ENCODE data around the gene GRID2. TPM values are rescaled to one million over a fixed set of nuclear protein-coding genes. Genes with fewer than 3 reads are reported as not detected.

Gene GRID2
- total and polyA plus RNA-seq, 4 donors = under 0.01 to 0.02 TPM; not detected in 2

GRCh38 chr4:92566269-92566668, 262.5 kb downstream of the GRID2 start:
- H3K36me3 ChIP-seq (ENCODE audit: control insufficient read depth in 4 of 4, insufficient read depth in 3 of 4, low read depth in 1 of 4, low read length in 3 of 4) = no peaks in the 10 kb centered on the region
- WGBS = 71% methylated on average over 3 of the region's 3 CpGs
- DNase-seq (ENCODE audit: low spot score) = no peak

More at GRCh38 chr4:92566269-92566668, 262.5 kb downstream of the GRID2 start:
- TF ChIP-seq REST (IDR thresholded peaks at IDR 0.05) = no peak
- no peak for TF ChIP-seq FOXA2 (IDR thresholded peaks at IDR 0.05)
- no peak for TF ChIP-seq SP1 (IDR thresholded peaks at IDR 0.05)
- TF ChIP-seq RXRA (IDR thresholded peaks at IDR 0.05) = no peak
- TF ChIP-seq RAD21 (IDR thresholded peaks at IDR 0.05) = no peak
- no peak for TF ChIP-seq MAX (IDR thresholded peaks at IDR 0.05)
- no peak for TF ChIP-seq GABPA (IDR thresholded peaks at IDR 0.05 in 1 of 2, conservative IDR thresholded peaks at IDR 0.05 in 1 of 2)
- TF ChIP-seq ATF3 (IDR thresholded peaks at IDR 0.05) = no peak
- TF ChIP-seq NR2F2 (IDR thresholded peaks at IDR 0.05) = no peak
- TF ChIP-seq HNF4A (conservative IDR thresholded peaks at IDR 0.05) = no peak
- TF ChIP-seq FOXA1 (IDR thresholded peaks at IDR 0.05) = no peak
- TF ChIP-seq JUND (IDR thresholded peaks at IDR 0.05) = no peak
- TF ChIP-seq ZBTB33 (IDR thresholded peaks at IDR 0.05) = no peak
- TF ChIP-seq EGR1 (IDR thresholded peaks at IDR 0.05; ENCODE audit: low read depth in 2 of 2) = no peak
- no peak for TF ChIP-seq HNF4G (IDR thresholded peaks at IDR 0.05)
- no peak for TF ChIP-seq YY1 (IDR thresholded peaks at IDR 0.05)
- TF ChIP-seq CTCF (IDR thresholded peaks at IDR 0.05; ENCODE audit: low read depth, low read length, missing input control) = no peak
- no peak for TF ChIP-seq TAF1 (conservative IDR thresholded peaks at IDR 0.05)
- Histone ChIP-seq H3K27ac (ENCODE audit: low read depth in 1 of 2, low read length in 2 of 2) (no peak overlapping the region), H3K27me3 (ENCODE audit: control insufficient read depth in 4 of 4, insufficient read depth in 4 of 4, low read length in 3 of 4) (peaks cover 0 to 3% (median 0%) of the 10 kb centered on the region in 4 donors), H3K9me3 (ENCODE audit: control insufficient read depth in 4 of 4, low read length in 3 of 4) (no peaks in the 10 kb centered on the region), H3K4me3 (ENCODE audit: low read depth in 1 of 3, low read length in 3 of 3) (no peak overlapping the region), H3K4me1 (ENCODE audit: control insufficient read depth in 4 of 4, insufficient read depth in 4 of 4, low read length in 3 of 4) (no peaks in the 10 kb centered on the region), H3K9ac (ENCODE audit: low read depth in 1 of 2, low read length in 2 of 2) (no peak overlapping the region)

Measured in liver (tissue), 9 donors.